ENCODE results near the gene FBXL14. TPM values are rescaled to one million over a fixed set of nuclear protein-coding genes. Genes with fewer than 3 reads are reported as not detected.

The FBXL14 gene
- total and polyA plus RNA-seq, 4 donors = 0.67 to 7.5 (median 4.9) TPM

DNA sequence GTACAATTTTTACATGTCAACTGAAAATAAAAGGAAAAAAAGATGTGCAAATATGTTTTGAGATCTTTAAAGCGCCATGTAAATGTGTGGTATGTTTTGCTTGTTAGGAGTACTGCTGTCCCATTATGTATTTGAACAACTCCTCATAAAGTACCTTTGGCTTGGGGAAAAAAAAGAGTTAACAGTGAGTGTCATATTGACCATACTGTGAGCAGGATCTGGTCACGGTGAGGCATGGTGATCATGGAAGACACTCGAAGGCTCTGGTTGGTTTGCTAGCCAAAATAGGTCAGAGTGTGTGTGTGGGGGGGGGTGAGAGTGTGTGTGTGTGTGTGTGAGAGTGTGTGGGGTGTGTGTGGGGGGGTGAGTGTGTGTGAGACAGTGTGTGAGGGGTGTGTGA lies 10.1 kb upstream of the FBXL14 start:
- peaks cover 3 to 30% (median 16%) of the 10 kb centered on the region in 4 donors for H3K4me1 ChIP-seq (ENCODE audit: control insufficient read depth in 4 of 4, insufficient read depth in 4 of 4, low read length in 3 of 4)
- TF ChIP-seq JUND (IDR thresholded peaks at IDR 0.05) (no peak), FOXA2 (IDR thresholded peaks at IDR 0.05) (no peak), RAD21 (IDR thresholded peaks at IDR 0.05) (no peak), HNF4A (conservative IDR thresholded peaks at IDR 0.05) (no peak), HNF4G (IDR thresholded peaks at IDR 0.05) (no peak), RXRA (IDR thresholded peaks at IDR 0.05) (no peak), FOXA1 (IDR thresholded peaks at IDR 0.05) (no peak), SP1 (IDR thresholded peaks at IDR 0.05) (no peak), YY1 (IDR thresholded peaks at IDR 0.05) (no peak), NR2F2 (IDR thresholded peaks at IDR 0.05) (no peak), TAF1 (conservative IDR thresholded peaks at IDR 0.05) (no peak), GABPA (IDR thresholded peaks at IDR 0.05 in 1 of 2, conservative IDR thresholded peaks at IDR 0.05 in 1 of 2) (no peak), EGR1 (IDR thresholded peaks at IDR 0.05; ENCODE audit: low read depth in 2 of 2) (no peak)
- TF ChIP-seq, protein P1, sequence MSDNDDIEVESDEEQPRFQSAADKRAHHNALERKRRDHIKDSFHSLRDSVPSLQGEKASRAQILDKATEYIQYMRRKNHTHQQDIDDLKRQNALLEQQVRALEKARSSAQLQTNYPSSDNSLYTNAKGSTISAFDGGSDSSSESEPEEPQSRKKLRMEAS (IDR thresholded peaks at IDR 0.05) = no peak
- TF ChIP-seq, protein P2, sequence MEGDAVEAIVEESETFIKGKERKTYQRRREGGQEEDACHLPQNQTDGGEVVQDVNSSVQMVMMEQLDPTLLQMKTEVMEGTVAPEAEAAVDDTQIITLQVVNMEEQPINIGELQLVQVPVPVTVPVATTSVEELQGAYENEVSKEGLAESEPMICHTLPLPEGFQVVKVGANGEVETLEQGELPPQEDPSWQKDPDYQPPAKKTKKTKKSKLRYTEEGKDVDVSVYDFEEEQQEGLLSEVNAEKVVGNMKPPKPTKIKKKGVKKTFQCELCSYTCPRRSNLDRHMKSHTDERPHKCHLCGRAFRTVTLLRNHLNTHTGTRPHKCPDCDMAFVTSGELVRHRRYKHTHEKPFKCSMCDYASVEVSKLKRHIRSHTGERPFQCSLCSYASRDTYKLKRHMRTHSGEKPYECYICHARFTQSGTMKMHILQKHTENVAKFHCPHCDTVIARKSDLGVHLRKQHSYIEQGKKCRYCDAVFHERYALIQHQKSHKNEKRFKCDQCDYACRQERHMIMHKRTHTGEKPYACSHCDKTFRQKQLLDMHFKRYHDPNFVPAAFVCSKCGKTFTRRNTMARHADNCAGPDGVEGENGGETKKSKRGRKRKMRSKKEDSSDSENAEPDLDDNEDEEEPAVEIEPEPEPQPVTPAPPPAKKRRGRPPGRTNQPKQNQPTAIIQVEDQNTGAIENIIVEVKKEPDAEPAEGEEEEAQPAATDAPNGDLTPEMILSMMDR (IDR thresholded peaks at IDR 0.05; ENCODE audit: low read depth, low read length, missing input control) = no peak
- TF ChIP-seq, protein P3, sequence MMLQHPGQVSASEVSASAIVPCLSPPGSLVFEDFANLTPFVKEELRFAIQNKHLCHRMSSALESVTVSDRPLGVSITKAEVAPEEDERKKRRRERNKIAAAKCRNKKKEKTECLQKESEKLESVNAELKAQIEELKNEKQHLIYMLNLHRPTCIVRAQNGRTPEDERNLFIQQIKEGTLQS (IDR thresholded peaks at IDR 0.05) = no peak
- TF ChIP-seq, protein P4, sequence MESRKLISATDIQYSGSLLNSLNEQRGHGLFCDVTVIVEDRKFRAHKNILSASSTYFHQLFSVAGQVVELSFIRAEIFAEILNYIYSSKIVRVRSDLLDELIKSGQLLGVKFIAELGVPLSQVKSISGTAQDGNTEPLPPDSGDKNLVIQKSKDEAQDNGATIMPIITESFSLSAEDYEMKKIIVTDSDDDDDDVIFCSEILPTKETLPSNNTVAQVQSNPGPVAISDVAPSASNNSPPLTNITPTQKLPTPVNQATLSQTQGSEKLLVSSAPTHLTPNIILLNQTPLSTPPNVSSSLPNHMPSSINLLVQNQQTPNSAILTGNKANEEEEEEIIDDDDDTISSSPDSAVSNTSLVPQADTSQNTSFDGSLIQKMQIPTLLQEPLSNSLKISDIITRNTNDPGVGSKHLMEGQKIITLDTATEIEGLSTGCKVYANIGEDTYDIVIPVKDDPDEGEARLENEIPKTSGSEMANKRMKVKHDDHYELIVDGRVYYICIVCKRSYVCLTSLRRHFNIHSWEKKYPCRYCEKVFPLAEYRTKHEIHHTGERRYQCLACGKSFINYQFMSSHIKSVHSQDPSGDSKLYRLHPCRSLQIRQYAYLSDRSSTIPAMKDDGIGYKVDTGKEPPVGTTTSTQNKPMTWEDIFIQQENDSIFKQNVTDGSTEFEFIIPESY (IDR thresholded peaks at IDR 0.05) = no peak
- TF ChIP-seq, protein P5, sequence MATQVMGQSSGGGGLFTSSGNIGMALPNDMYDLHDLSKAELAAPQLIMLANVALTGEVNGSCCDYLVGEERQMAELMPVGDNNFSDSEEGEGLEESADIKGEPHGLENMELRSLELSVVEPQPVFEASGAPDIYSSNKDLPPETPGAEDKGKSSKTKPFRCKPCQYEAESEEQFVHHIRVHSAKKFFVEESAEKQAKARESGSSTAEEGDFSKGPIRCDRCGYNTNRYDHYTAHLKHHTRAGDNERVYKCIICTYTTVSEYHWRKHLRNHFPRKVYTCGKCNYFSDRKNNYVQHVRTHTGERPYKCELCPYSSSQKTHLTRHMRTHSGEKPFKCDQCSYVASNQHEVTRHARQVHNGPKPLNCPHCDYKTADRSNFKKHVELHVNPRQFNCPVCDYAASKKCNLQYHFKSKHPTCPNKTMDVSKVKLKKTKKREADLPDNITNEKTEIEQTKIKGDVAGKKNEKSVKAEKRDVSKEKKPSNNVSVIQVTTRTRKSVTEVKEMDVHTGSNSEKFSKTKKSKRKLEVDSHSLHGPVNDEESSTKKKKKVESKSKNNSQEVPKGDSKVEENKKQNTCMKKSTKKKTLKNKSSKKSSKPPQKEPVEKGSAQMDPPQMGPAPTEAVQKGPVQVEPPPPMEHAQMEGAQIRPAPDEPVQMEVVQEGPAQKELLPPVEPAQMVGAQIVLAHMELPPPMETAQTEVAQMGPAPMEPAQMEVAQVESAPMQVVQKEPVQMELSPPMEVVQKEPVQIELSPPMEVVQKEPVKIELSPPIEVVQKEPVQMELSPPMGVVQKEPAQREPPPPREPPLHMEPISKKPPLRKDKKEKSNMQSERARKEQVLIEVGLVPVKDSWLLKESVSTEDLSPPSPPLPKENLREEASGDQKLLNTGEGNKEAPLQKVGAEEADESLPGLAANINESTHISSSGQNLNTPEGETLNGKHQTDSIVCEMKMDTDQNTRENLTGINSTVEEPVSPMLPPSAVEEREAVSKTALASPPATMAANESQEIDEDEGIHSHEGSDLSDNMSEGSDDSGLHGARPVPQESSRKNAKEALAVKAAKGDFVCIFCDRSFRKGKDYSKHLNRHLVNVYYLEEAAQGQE (IDR thresholded peaks at IDR 0.05) = no peak
- H3K36me3 ChIP-seq (ENCODE audit: control insufficient read depth in 4 of 4, insufficient read depth in 3 of 4, low read depth in 1 of 4, low read length in 3 of 4) = no peaks in the 10 kb centered on the region
- H3K9me3 ChIP-seq (ENCODE audit: control insufficient read depth in 4 of 4, low read length in 3 of 4) = no peaks in the 10 kb centered on the region
- H3K27ac ChIP-seq (ENCODE audit: low read depth in 1 of 2, low read length in 2 of 2) = no peak overlapping the region
- H3K27me3 ChIP-seq (ENCODE audit: control insufficient read depth in 4 of 4, insufficient read depth in 4 of 4, low read length in 3 of 4) = no peaks in the 10 kb centered on the region
- no peak overlapping the region for H3K4me3 ChIP-seq (ENCODE audit: low read depth in 1 of 3, low read length in 3 of 3)
- WGBS = 65% methylated on average over 3 of the region's 3 CpGs
- no peak for DNase-seq (ENCODE audit: low spot score)
- no peak overlapping the region for H3K9ac ChIP-seq (ENCODE audit: low read depth in 1 of 2, low read length in 2 of 2)
